Muscle layer of colon (tissue), 2 donors: Measurements from ENCODE around the gene MTUS2.
"Not testable (repeated sequence)": the region's sequence is repeated elsewhere in the genome, so short reads cannot be mapped to it uniquely, and the experiment has no call there.

Experiments
- H3K27ac ChIP-seq: one replicate; pipeline ENCODE4 v1.7.0; 2013; ENCODE audit warnings: low read depth, mild to moderate bottlenecking, low read length, moderate library complexity
- H3K27me3 ChIP-seq, 2 donors: one replicate each; pipeline ENCODE4 v1.7.0; 2013; ENCODE audit warnings: low read length in 2 of 2, mild to moderate bottlenecking in 2 of 2; ENCODE audit not compliant: insufficient read depth in 2 of 2, control insufficient read depth in 1 of 2
- H3K36me3 ChIP-seq: one replicate; pipeline ENCODE4 v1.7.0; 2013; ENCODE audit warnings: mild to moderate bottlenecking, low read length; ENCODE audit not compliant: insufficient read depth
- H3K4me1 ChIP-seq: one replicate; pipeline ENCODE4 v1.7.0; 2013; ENCODE audit warnings: mild to moderate bottlenecking, low read length; ENCODE audit not compliant: insufficient read depth
- H3K4me3 ChIP-seq, 2 donors: one replicate each; pipeline ENCODE4 v1.7.0; 2013; ENCODE audit warnings: low read length in 2 of 2, low read depth in 1 of 2, mild to moderate bottlenecking in 1 of 2, moderate library complexity in 1 of 2
- H3K9ac ChIP-seq: one replicate; pipeline ENCODE4 v1.7.0; 2013; ENCODE audit warnings: low read length
- H3K9me3 ChIP-seq: one replicate; pipeline ENCODE4 v1.7.0; 2013; ENCODE audit warnings: mild to moderate bottlenecking, low read length
- donor health status: abdominal sarcoma.
- donor health status: Adenocarcinoma of cecum.

The MTUS2 gene

DNA sequence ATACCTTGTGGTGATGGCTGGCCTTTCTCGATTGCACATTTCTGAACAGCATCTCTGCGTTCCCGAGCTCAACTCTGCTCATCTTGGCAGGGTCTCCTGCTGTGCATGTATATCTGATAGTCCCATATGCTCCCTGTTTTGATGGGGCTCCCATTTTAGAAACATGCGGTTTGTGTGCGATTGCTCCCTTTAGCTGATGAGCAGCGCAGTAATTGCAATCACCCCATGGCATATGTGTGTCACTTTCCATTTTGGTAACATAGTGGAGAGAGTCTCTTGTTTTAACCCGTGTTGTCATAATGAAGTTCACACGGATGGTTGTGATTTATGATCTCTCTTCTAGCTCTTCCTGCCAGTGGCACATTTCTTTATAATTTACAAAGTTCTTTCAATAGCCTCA is 144.7 kb downstream of the MTUS2 start:
- no peaks in the 10 kb centered on the region for H3K9me3 ChIP-seq
- H3K4me1 ChIP-seq = no peaks in the 10 kb centered on the region
- H3K27me3 ChIP-seq = no peaks in the 10 kb centered on the region
- H3K9ac ChIP-seq = no peak overlapping the region
- no peaks in the 10 kb centered on the region for H3K36me3 ChIP-seq
- H3K4me3 ChIP-seq = no peak overlapping the region
- no peak overlapping the region for H3K27ac ChIP-seq

DNA sequence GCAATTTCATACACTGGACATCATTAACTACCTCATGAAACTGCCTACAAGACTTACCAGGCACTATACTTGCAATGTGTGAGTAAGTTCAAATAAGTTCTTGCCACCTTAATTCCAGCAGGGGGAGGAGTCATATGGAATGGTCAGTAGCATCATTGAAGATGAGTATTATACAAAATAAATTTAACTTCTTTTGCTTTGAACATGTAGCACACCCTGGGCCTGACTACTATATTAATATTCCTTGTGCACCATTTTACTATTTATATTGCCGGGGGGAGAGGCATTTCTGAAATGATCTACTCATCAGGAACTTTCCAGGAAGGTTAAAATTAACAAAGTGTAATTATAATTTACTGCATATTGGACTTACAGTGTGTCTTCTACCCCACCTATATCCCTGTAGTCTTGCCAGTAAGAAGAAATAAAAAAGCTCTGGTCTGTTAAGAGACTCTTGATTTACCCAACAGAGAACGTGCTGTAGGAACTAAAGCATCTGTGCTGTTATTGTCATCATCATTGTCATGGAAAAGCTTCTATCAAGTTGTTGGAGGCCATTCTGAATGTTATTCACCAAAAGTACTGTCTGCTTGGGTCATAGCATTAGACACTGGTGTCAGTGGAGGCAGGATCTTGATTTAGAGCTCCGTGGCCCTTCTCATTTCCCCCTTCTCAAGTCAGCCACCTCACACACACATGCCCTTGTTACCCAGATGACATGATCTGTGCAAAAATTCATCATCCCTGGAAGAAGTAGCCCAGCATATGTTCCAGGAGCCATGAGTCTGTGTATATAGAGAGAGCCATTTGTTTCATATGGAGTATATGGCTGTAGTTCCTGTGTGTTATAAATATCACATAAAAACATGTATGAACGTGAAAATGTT is 147.1 kb downstream of the MTUS2 start:
- Histone ChIP-seq H3K27me3 (no peaks in the 10 kb centered on the region), H3K4me1 (no peaks in the 10 kb centered on the region), H3K36me3 (no peaks in the 10 kb centered on the region), H3K27ac (no peak overlapping the region), H3K9me3 (no peaks in the 10 kb centered on the region), H3K9ac (no peak overlapping the region), H3K4me3 (no peak overlapping the region)

DNA sequence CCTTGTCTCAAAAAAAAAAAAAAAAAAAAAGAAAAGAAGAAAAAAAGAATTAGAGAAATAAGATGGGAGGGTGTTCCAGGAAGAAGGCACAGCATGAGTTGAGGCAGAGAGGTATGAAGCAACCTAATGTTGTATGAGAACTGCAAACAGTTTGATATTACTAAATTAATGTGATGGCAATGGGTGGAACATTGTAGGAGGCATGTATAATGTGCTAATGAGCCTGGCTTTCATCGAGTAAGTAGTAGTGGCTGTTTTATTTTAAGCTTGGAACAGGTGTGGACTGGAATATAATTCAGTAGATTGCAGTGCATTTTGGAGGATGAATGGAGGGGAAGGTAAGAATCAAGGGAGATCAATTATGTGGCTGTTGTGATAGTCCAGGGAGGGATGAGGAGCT is 156.1 kb downstream of the MTUS2 start:
- Histone ChIP-seq H3K36me3 (no peaks in the 10 kb centered on the region), H3K9me3 (no peaks in the 10 kb centered on the region), H3K4me3 (no peak overlapping the region), H3K27ac (no peak overlapping the region), H3K4me1 (no peaks in the 10 kb centered on the region), H3K9ac (no peak overlapping the region), H3K27me3 (no peaks in the 10 kb centered on the region)

DNA sequence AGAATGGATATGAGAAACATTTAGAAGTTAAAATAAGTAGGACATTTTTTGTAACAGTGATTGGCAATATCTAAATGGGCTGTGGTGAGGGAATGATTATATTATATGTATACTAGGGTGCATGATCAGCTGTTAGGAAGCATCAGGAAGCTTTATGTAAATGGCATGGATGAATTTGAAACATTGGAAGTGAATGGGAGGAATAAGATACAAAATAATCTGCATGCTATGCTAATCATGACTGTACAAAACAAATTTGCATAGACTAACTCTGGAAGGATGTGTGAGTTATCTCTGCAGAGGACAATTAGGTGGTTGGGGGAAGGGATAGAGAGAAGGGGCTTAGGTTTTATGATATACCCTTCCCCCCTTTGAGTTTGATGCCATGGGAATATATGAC is 156.5 kb downstream of the MTUS2 start:
- Histone ChIP-seq H3K4me3 (no peak overlapping the region), H3K9ac (no peak overlapping the region), H3K27me3 (no peaks in the 10 kb centered on the region), H3K36me3 (no peaks in the 10 kb centered on the region), H3K27ac (no peak overlapping the region), H3K9me3 (no peaks in the 10 kb centered on the region), H3K4me1 (no peaks in the 10 kb centered on the region)

DNA sequence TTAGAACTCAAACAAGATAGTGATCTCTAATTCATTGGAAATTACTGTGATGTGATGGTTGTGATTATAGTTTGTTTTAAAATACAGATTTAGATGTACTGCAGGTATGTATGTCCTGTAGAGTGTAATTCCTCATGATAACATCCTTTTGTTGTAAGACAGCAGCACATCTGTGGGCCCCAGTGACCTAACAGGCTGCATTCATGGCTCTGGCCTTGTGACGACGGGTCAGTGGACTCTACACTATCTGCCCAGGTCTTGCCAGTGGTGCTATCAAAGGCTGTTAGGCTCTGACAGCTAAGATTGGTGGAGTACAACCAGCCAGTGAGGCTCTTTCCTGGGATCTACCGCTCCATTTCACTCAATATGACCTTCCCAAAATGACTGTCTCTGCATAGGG is 158.4 kb downstream of the MTUS2 start:
- Histone ChIP-seq H3K9me3 (no peaks in the 10 kb centered on the region), H3K27me3 (no peaks in the 10 kb centered on the region), H3K4me1 (no peaks in the 10 kb centered on the region), H3K36me3 (no peaks in the 10 kb centered on the region), H3K9ac (no peak overlapping the region), H3K4me3 (no peak overlapping the region), H3K27ac (no peak overlapping the region)

DNA sequence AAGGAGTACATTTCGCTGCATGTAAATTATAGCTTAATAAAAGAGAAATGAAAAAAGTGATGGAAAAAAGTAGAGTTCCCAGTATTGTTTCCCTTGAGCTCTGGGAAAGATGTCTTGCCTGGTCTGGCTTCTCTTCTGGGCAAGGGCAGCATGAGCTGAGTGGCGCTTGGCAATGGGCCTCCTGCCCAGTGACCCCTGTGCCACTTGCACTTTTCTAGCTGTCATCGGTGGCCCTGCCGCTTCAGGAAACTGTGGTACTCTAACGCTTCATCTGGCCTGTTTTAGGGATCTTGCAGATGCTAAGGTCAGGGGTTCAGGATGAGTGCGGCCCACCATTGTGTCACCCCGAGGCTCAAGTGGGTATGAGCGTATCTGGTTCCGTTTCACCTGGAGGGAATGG is 161.4 kb downstream of the MTUS2 start:
- H3K4me3 ChIP-seq = no peak overlapping the region
- H3K9me3 ChIP-seq = no peaks in the 10 kb centered on the region
- no peaks in the 10 kb centered on the region for H3K27me3 ChIP-seq
- no peaks in the 10 kb centered on the region for H3K36me3 ChIP-seq
- no peaks in the 10 kb centered on the region for H3K4me1 ChIP-seq
- no peak overlapping the region for H3K27ac ChIP-seq
- H3K9ac ChIP-seq = no peak overlapping the region

DNA sequence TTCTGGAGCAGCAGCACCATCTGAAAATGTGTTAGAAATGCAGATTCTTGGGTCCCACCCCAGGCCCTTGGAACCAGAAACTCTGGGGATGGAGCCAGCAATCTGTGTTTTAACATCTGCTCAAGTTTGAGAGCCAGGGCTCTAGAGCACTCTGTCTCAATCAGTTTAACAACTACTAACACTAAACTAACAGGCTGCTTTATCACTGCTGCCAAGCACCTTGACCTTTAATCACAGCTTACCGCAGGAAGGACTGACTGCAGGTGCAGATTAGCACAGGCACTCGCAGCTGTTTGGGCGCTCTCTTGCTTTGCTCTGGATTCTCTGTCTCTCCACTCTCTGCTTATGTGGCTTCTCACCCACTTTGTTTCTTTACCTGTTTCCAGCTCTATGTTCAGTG is 163.5 kb downstream of the MTUS2 start:
- no peaks in the 10 kb centered on the region for H3K27me3 ChIP-seq
- H3K36me3 ChIP-seq = no peaks in the 10 kb centered on the region
- no peaks in the 10 kb centered on the region for H3K4me1 ChIP-seq
- no peak overlapping the region for H3K9ac ChIP-seq
- H3K4me3 ChIP-seq = no peak overlapping the region
- no peaks in the 10 kb centered on the region for H3K9me3 ChIP-seq
- H3K27ac ChIP-seq = no peak overlapping the region

DNA sequence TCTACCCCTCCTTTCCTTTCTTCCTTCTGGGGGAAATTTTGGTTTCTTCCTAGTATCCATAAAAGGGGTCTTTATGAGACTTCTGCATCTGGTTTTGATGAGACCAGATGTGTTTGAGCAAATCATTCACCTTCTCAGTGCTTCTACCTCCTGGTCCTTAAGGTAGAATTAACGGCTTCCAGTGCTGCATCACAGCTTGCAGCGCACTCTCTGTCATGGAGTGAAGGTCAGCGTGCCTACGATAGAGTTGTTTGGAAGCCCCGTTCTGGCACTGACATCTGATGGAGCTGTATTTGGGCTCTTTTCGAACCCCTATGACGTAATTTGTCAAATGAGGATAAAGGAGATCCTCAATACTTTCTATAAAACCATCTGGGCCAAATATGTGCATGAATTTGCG is 164.2 kb downstream of the MTUS2 start:
- Histone ChIP-seq H3K9me3 (no peaks in the 10 kb centered on the region), H3K9ac (no peak overlapping the region), H3K4me3 (no peak overlapping the region), H3K27ac (no peak overlapping the region), H3K4me1 (no peaks in the 10 kb centered on the region), H3K36me3 (no peaks in the 10 kb centered on the region), H3K27me3 (no peaks in the 10 kb centered on the region)

DNA sequence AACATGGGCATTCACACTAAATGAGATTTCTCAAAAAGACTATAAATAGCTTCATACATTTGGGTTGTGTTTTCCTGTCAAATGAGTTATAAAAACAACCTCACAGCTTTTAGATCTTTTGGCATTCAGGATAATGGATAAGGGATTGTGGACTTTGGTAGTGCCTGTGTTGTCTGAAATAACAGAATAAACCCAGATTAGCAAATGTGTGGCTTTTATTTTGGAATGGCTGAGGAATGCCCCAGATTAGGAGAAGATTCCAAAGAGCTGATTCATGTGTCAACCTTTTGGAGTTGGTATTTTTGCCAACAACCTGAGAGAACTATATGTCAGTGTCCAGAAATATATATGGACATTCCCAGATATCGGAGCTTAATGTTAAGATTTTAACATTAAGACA is 164.7 kb downstream of the MTUS2 start:
- Histone ChIP-seq H3K27me3 (no peaks in the 10 kb centered on the region), H3K27ac (no peak overlapping the region), H3K4me1 (no peaks in the 10 kb centered on the region), H3K4me3 (no peak overlapping the region), H3K9me3 (no peaks in the 10 kb centered on the region), H3K9ac (no peak overlapping the region), H3K36me3 (no peaks in the 10 kb centered on the region)

DNA sequence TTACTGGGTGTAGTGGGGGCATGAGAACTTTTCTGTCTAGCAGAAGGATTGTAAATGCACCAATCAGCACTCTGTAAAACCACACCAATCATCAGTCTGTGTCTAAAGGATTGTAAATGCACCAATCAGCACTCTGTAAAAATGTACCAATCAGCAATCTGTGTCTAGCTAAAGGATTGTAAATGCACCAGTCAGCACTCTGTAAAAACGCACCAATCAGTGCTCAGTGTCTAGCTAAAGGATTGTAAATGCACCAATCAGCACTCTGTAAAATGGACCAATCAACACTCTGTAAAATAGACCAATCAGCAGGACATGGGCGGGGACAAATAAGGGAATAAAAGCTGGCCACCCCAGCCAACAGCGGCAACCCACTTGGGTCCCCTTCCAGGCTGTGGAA is 170.2 kb downstream of the MTUS2 start:
- not testable (repeated sequence) for H3K4me3 ChIP-seq, H3K27me3 ChIP-seq, H3K27ac ChIP-seq, H3K36me3 ChIP-seq, H3K4me1 ChIP-seq, H3K9ac ChIP-seq, H3K9me3 ChIP-seq

DNA sequence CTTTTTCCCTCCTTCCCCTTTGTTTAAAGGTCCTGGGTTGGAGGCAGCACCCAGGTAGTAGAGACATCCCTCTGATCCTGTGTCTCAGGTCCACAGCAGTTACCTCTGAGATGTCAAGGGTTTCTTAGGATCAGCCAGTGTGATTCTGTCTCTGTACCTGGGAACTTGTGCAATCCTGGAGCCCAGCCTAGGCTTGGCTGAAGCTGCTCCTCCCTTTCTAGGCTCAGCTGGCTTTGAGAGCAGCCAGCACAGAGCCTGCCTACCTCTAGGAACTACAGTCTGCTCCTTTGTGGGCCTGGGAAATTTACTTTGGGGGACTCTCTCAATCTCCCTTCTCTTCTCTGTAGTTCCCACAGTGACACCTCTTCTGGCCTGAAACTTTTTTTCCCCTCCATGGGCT is 171.6 kb downstream of the MTUS2 start:
- H3K36me3 ChIP-seq = no peaks in the 10 kb centered on the region
- no peaks in the 10 kb centered on the region for H3K27me3 ChIP-seq
- no peak overlapping the region for H3K4me3 ChIP-seq
- H3K9me3 ChIP-seq = no peaks in the 10 kb centered on the region
- H3K27ac ChIP-seq = no peak overlapping the region
- no peak overlapping the region for H3K9ac ChIP-seq
- no peaks in the 10 kb centered on the region for H3K4me1 ChIP-seq

DNA sequence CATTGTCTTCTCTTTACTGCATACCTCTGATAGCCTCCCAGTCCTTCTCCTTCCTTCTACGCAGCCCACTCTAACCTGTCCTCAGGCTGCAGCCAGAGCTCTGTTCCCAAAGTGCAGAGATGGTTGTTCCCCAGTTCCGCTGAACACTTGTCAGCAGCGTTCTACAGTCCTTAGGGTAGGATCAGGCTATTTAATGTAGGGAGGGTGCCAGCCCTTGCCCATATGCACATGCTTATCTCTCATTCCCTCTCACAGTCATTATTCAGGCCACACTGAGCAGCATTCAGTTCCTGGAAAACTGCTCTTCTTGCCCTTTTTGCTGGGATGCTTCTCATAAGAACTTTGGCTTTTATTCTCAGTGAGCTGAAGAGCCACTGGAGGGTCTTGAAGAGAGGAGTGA is 180.7 kb downstream of the MTUS2 start:
- Histone ChIP-seq H3K9me3 (no peaks in the 10 kb centered on the region), H3K36me3 (no peaks in the 10 kb centered on the region), H3K4me3 (no peak overlapping the region), H3K9ac (no peak overlapping the region), H3K4me1 (no peaks in the 10 kb centered on the region), H3K27me3 (no peaks in the 10 kb centered on the region), H3K27ac (no peak overlapping the region)
